Liver (tissue), 9 donors: ENCODE data around the gene TSN. TPM values are rescaled to one million over a fixed set of nuclear protein-coding genes. Genes with fewer than 3 reads are reported as not detected.

Experiments
- DNase-seq: peaks from one replicate; pipeline ENCODE4 v3.0.0-alpha.2; 2017; ENCODE audit warnings: low spot score
- H3K27ac ChIP-seq, 2 donors: one replicate each; pipeline ENCODE4 v1.7.0; 2013; ENCODE audit warnings: inconsistent platforms in 2 of 2, low read length in 2 of 2, control low read depth in 1 of 2, low read depth in 1 of 2, mild to moderate bottlenecking in 1 of 2
- H3K27me3 ChIP-seq, 4 donors: one replicate each; pipeline versions ENCODE4 v1.6.1 to v1.7.0; 2013; ENCODE audit warnings: low read length in 3 of 4, inconsistent platforms in 1 of 4, mild to moderate bottlenecking in 1 of 4, moderate library complexity in 1 of 4; ENCODE audit not compliant: control insufficient read depth in 4 of 4, insufficient read depth in 4 of 4
- H3K36me3 ChIP-seq, 4 donors: one replicate each; pipeline versions ENCODE4 v1.6.1 to v1.7.0; 2013; ENCODE audit warnings: low read length in 3 of 4, mild to moderate bottlenecking in 3 of 4, low read depth in 1 of 4, moderate library complexity in 1 of 4; ENCODE audit not compliant: control insufficient read depth in 4 of 4, insufficient read depth in 3 of 4
- H3K4me1 ChIP-seq, 4 donors: one replicate each; pipeline versions ENCODE4 v1.6.1 to v1.7.0; 2013; ENCODE audit warnings: low read length in 3 of 4, mild to moderate bottlenecking in 3 of 4, moderate library complexity in 1 of 4; ENCODE audit not compliant: control insufficient read depth in 4 of 4, insufficient read depth in 4 of 4
- H3K4me3 ChIP-seq, 3 donors: one replicate each; pipeline versions ENCODE4 v1.6.1 to v1.7.0; 2013; ENCODE audit warnings: low read length in 3 of 3, control low read depth in 1 of 3, low read depth in 1 of 3, mild to moderate bottlenecking in 1 of 3
- H3K9ac ChIP-seq, 2 donors: one replicate each; pipeline ENCODE4 v1.7.0; 2013; ENCODE audit warnings: low read length in 2 of 2, mild to moderate bottlenecking in 2 of 2, moderate library complexity in 2 of 2, control low read depth in 1 of 2, low read depth in 1 of 2
- H3K9me3 ChIP-seq, 4 donors: one replicate each; pipeline versions ENCODE4 v1.6.1 to v1.7.0; 2013; ENCODE audit warnings: low read length in 3 of 4; ENCODE audit not compliant: control insufficient read depth in 4 of 4
- EGR1 ChIP-seq, 2 donors: IDR thresholded peaks; 2 replicates each; pipeline ENCODE4 v1.6.1; 2016 to 2018; ENCODE audit warnings: antibody characterized with exemption in 2 of 2, low read depth in 2 of 2
- FOXA1 ChIP-seq: IDR thresholded peaks from 2 replicates; pipeline ENCODE4 v1.6.1; 2016; ENCODE audit warnings: antibody characterized with exemption
- FOXA2 ChIP-seq: IDR thresholded peaks from 2 replicates; pipeline ENCODE4 v1.6.1; 2016; ENCODE audit warnings: antibody characterized with exemption
- GABPA ChIP-seq, 2 donors: IDR thresholded peaks in 1 of 2; conservative IDR thresholded peaks in 1 of 2; 2 replicates each; pipeline ENCODE4 v1.6.1; 2016; ENCODE audit warnings: antibody characterized with exemption in 2 of 2, mild to moderate bottlenecking in 1 of 2, moderate library complexity in 1 of 2
- HNF4A ChIP-seq, 2 donors: conservative IDR thresholded peaks; 2 replicates each; pipeline ENCODE4 v1.6.1; 2016; ENCODE audit warnings: antibody characterized with exemption in 2 of 2, mild to moderate bottlenecking in 2 of 2
- HNF4G ChIP-seq: IDR thresholded peaks from 2 replicates; pipeline ENCODE4 v1.6.1; 2016; ENCODE audit warnings: antibody characterized with exemption
- JUND ChIP-seq, 2 donors: IDR thresholded peaks; 2 replicates each; pipeline ENCODE4 v1.6.1; 2016; ENCODE audit warnings: antibody characterized with exemption in 2 of 2
- NR2F2 ChIP-seq: IDR thresholded peaks from 2 replicates; pipeline ENCODE4 v1.6.1; 2016; ENCODE audit warnings: antibody characterized with exemption
- RAD21 ChIP-seq, 2 donors: IDR thresholded peaks; 2 replicates each; pipeline ENCODE4 v1.6.1; 2016; ENCODE audit warnings: antibody characterized with exemption in 2 of 2, mild to moderate bottlenecking in 2 of 2
- RXRA ChIP-seq, 2 donors: IDR thresholded peaks; 2 replicates each; pipeline ENCODE4 v1.6.1; 2017 to 2018; ENCODE audit warnings: antibody characterized with exemption in 2 of 2, mild to moderate bottlenecking in 1 of 2
- SP1 ChIP-seq: IDR thresholded peaks from 2 replicates; pipeline ENCODE4 v1.6.1; 2018; ENCODE audit warnings: antibody characterized with exemption, mild to moderate bottlenecking
- TAF1 ChIP-seq: conservative IDR thresholded peaks from 2 replicates; pipeline ENCODE4 v1.6.1; 2016; ENCODE audit warnings: antibody characterized with exemption, mild to moderate bottlenecking
- YY1 ChIP-seq: IDR thresholded peaks from 2 replicates; pipeline ENCODE4 v1.6.1; 2016; ENCODE audit warnings: antibody characterized with exemption, mild to moderate bottlenecking
- WGBS: extraction: QIAGEN DNeasy Blood & Tissue Kit; methylation state at CpG from one replicate; pipeline ENCODE4 v1.1.7; 2013; 5-methylcytosine and 5-hydroxymethylcytosine counted together
- polyA plus RNA-seq, 2 donors: library from polyadenylated mRNA; stranded (reverse) in 1 of 2; unstranded in 1 of 2; fragments of 200-250 nt in 1 of 2; fragments of >200 nt in 1 of 2; fragmentation: Nextera tagmentation in 1 of 2; extraction: Ambion mirVana in 1 of 2; gene quantifications; one replicate each; pipeline versions ENCODE4 v1.2.1 to v1.2.3, GENCODE V29; 2013 to 2015
- total RNA-seq, 2 donors: library from RNA; depleted of rRNA; stranded (reverse); fragments of >200 nt; gene quantifications; one replicate each; pipeline ENCODE4 v1.2.3, GENCODE V29; 2014
- TF ChIP-seq, protein P1 (sequence below): IDR thresholded peaks from 2 replicates; pipeline ENCODE4 v1.6.1; 2016; ENCODE audit warnings: antibody characterized with exemption
- TF ChIP-seq, protein P2 (sequence below): IDR thresholded peaks from 2 replicates; pipeline ENCODE4 v1.6.1; 2016; ENCODE audit warnings: antibody characterized with exemption, mild to moderate bottlenecking
- TF ChIP-seq, protein P3 (sequence below): fragments of 150-350 bp; IDR thresholded peaks from 2 replicates; pipeline ENCODE4 v1.5.1; 2017; ENCODE audit warnings: improper control_type of control experiment, low read depth, low read length; ENCODE audit not compliant: missing input control
- TF ChIP-seq, protein P4 (sequence below): IDR thresholded peaks from 2 replicates; pipeline ENCODE4 v1.6.1; 2016; ENCODE audit warnings: antibody characterized with exemption
- donor health status: healthy.
- donor health status: healthy.
- donor health status: healthy.
- donor health status: healthy.
- donor health status: healthy.

TSN gene
- total and polyA plus RNA-seq, 4 donors = 17.0 to 30.6 (median 17.7) TPM

DNA sequence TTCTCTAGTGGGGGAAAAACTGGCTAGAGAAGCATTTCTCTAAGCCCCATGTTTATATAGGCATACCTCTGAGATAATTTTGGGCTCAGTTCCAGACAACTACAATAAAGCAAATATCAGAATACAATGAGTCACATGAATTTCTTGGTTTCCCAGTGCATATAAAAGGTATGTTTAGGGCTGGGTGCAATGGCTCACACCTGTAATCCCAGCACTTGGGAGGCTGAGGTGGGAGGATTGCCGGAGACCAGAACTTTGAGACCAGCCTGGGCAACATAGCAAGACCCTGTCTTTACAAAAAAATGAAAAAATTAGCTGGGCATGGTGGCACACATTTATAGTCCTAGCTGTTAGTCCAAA, 22.2 kb downstream of the TSN start:
- Histone ChIP-seq H3K4me3 (no peak overlapping the region), H3K36me3 (no peaks in the 10 kb centered on the region), H3K27ac (no peak overlapping the region), H3K27me3 (no peaks in the 10 kb centered on the region), H3K9me3 (no peaks in the 10 kb centered on the region), H3K4me1 (no peaks in the 10 kb centered on the region), H3K9ac (no peak overlapping the region)
- TF ChIP-seq FOXA2 (no peak), SP1 (no peak), HNF4G (no peak), GABPA (IDR thresholded peaks at IDR 0.05 in 1 of 2, conservative IDR thresholded peaks at IDR 0.05 in 1 of 2) (no peak), NR2F2 (no peak), EGR1 (IDR thresholded peaks at IDR 0.05; ENCODE audit: low read depth in 2 of 2) (no peak), JUND (IDR thresholded peaks at IDR 0.05) (no peak), RAD21 (IDR thresholded peaks at IDR 0.05) (no peak), TAF1 (no peak), RXRA (IDR thresholded peaks at IDR 0.05) (no peak), HNF4A (conservative IDR thresholded peaks at IDR 0.05) (no peak)
- TF ChIP-seq, protein P1, sequence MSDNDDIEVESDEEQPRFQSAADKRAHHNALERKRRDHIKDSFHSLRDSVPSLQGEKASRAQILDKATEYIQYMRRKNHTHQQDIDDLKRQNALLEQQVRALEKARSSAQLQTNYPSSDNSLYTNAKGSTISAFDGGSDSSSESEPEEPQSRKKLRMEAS = no peak
- TF ChIP-seq, protein P2, sequence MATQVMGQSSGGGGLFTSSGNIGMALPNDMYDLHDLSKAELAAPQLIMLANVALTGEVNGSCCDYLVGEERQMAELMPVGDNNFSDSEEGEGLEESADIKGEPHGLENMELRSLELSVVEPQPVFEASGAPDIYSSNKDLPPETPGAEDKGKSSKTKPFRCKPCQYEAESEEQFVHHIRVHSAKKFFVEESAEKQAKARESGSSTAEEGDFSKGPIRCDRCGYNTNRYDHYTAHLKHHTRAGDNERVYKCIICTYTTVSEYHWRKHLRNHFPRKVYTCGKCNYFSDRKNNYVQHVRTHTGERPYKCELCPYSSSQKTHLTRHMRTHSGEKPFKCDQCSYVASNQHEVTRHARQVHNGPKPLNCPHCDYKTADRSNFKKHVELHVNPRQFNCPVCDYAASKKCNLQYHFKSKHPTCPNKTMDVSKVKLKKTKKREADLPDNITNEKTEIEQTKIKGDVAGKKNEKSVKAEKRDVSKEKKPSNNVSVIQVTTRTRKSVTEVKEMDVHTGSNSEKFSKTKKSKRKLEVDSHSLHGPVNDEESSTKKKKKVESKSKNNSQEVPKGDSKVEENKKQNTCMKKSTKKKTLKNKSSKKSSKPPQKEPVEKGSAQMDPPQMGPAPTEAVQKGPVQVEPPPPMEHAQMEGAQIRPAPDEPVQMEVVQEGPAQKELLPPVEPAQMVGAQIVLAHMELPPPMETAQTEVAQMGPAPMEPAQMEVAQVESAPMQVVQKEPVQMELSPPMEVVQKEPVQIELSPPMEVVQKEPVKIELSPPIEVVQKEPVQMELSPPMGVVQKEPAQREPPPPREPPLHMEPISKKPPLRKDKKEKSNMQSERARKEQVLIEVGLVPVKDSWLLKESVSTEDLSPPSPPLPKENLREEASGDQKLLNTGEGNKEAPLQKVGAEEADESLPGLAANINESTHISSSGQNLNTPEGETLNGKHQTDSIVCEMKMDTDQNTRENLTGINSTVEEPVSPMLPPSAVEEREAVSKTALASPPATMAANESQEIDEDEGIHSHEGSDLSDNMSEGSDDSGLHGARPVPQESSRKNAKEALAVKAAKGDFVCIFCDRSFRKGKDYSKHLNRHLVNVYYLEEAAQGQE = no peak
- TF ChIP-seq, protein P3, sequence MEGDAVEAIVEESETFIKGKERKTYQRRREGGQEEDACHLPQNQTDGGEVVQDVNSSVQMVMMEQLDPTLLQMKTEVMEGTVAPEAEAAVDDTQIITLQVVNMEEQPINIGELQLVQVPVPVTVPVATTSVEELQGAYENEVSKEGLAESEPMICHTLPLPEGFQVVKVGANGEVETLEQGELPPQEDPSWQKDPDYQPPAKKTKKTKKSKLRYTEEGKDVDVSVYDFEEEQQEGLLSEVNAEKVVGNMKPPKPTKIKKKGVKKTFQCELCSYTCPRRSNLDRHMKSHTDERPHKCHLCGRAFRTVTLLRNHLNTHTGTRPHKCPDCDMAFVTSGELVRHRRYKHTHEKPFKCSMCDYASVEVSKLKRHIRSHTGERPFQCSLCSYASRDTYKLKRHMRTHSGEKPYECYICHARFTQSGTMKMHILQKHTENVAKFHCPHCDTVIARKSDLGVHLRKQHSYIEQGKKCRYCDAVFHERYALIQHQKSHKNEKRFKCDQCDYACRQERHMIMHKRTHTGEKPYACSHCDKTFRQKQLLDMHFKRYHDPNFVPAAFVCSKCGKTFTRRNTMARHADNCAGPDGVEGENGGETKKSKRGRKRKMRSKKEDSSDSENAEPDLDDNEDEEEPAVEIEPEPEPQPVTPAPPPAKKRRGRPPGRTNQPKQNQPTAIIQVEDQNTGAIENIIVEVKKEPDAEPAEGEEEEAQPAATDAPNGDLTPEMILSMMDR = no peak
- WGBS = 92% methylated on average over 1 of the region's 1 CpG
- no peak for DNase-seq

DNA sequence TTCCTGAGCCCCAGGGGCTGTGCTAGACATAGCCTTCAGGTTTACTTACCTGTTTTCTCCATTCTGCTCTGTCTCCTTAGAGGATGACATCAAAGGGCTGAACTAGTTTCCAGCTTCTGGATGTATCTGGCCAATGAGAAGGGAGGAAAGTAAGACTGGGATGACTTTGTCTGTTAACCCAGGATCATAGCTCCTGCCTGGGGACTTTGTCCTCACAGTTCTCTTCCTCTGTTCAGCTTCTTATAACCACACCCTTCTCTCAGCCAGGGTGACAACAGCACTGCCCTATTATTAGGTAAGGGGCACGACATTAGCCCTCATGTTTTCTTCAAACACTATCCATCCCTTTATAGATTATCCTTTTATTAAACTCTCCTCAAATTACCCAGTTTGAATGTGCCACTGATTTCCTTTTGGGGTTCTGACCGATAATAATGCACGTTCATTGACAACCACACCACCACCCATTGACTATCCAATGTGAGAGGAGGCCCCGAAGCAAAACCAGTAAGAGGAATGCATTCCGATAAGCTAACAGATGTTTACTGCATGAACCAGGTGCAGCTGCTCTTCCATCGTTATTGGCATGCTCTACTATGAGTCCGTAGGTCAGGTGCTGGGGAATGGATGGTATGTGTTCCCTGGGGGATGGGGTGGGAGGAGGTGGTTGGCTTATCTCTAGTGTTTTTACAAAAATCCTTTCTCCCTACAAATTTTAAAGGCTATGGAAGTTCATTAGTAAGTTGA, 23.5 kb downstream of the TSN start:
- no peaks in the 10 kb centered on the region for H3K36me3 ChIP-seq
- H3K27me3 ChIP-seq = no peaks in the 10 kb centered on the region
- DNase-seq = no peak
- no peak overlapping the region for H3K27ac ChIP-seq
- H3K4me3 ChIP-seq = no peak overlapping the region
- no peaks in the 10 kb centered on the region for H3K9me3 ChIP-seq
- H3K9ac ChIP-seq = no peak overlapping the region
- 51% methylated on average over 7 of the region's 7 CpGs for WGBS
- no peaks in the 10 kb centered on the region for H3K4me1 ChIP-seq
- TF ChIP-seq FOXA2 (no peak), YY1 (no peak), HNF4G (no peak), SP1 (no peak), RAD21 (IDR thresholded peaks at IDR 0.05) (no peak), JUND (IDR thresholded peaks at IDR 0.05) (no peak), HNF4A (conservative IDR thresholded peaks at IDR 0.05) (no peak), TAF1 (no peak), FOXA1 (no peak), RXRA (IDR thresholded peaks at IDR 0.05) (no peak), NR2F2 (no peak)
- TF ChIP-seq, protein P3 = no peak
- TF ChIP-seq, protein P4, sequence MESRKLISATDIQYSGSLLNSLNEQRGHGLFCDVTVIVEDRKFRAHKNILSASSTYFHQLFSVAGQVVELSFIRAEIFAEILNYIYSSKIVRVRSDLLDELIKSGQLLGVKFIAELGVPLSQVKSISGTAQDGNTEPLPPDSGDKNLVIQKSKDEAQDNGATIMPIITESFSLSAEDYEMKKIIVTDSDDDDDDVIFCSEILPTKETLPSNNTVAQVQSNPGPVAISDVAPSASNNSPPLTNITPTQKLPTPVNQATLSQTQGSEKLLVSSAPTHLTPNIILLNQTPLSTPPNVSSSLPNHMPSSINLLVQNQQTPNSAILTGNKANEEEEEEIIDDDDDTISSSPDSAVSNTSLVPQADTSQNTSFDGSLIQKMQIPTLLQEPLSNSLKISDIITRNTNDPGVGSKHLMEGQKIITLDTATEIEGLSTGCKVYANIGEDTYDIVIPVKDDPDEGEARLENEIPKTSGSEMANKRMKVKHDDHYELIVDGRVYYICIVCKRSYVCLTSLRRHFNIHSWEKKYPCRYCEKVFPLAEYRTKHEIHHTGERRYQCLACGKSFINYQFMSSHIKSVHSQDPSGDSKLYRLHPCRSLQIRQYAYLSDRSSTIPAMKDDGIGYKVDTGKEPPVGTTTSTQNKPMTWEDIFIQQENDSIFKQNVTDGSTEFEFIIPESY = no peak
- TF ChIP-seq, protein P2 = no peak
